ENCODE measurements around the gene SMYD2. TPM values are rescaled to one million over a fixed set of nuclear protein-coding genes. Genes with fewer than 3 reads are reported as not detected.

The SMYD2 gene
- total and polyA plus RNA-seq, 2 of the 8 experiments (the other 6 are each of a cell fraction or from before 2014, with no cell fraction given) = 3.0 to 5.2 TPM

DNA sequence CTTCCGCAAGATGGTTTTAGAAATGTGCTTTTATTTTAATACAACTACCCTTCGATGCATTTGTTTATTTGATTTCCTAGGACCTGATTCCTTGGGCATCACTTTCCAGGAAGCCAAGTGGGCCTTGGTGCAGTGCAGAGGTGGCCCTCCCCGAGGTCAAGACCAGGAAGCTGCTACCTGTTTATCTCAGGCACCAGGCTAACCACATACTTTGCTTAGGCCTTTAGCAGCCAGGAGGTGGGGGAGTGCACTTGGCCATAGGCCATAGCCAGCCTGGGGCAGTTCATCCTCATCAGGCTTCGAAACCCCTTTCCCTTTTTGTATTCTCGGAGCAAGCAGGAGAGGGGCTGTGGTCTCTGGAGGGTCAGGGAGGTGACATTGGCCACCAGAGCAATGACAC lies 45.4 kb downstream of the SMYD2 start:
- no peak for DNase-seq (ENCODE audit: low read depth in 1 of 2, low spot score in 2 of 2)
- Histone ChIP-seq H3K79me2 (ENCODE audit: control insufficient read depth in 1 of 2, insufficient read depth in 2 of 2, low read length in 2 of 2) (no peaks in the 10 kb centered on the region), H2BK20ac (ENCODE audit: low read length) (no peak overlapping the region), H2AFZ (ENCODE audit: low read length) (no peak overlapping the region), H3K9me3 (ENCODE audit: insufficient read depth in 2 of 2, low read depth in 1 of 2, low read length in 1 of 2) (no peaks in the 10 kb centered on the region), H3K4me2 (ENCODE audit: insufficient read depth in 1 of 2, low read depth in 2 of 2, low read length in 2 of 2) (no peak overlapping the region), H4K5ac (ENCODE audit: insufficient read length, low read depth, low read length) (no peak overlapping the region), H4K20me1 (replicated peaks in 1 of 2; ENCODE audit: control insufficient read depth in 1 of 2, insufficient read depth in 2 of 2, low read length in 2 of 2) (peaks cover 0 to 1% of the 10 kb centered on the region in 2 experiments), H2AK5ac (ENCODE audit: low read depth, low read length) (no peak overlapping the region), H3K14ac (ENCODE audit: insufficient read length) (no peak overlapping the region), H3K9ac (replicated peaks in 1 of 4; ENCODE audit: extremely low read depth in 1 of 4, low read depth in 3 of 4, low read length in 3 of 4) (no peak overlapping the region), H3K23me2 (ENCODE audit: low read depth, low read length) (no peaks in the 10 kb centered on the region), H2BK15ac (ENCODE audit: low read length) (no peak overlapping the region), H2BK120ac (replicated peaks; ENCODE audit: low read depth, low read length) (no peak overlapping the region), H3K56ac (replicated peaks; ENCODE audit: insufficient read length, low read depth, low read length) (no peak overlapping the region), H3K18ac (ENCODE audit: extremely low read depth, low read length) (no peak overlapping the region), H4K8ac (ENCODE audit: extremely low read depth, insufficient read depth, low read length) (no peak overlapping the region), H3K4ac (replicated peaks; ENCODE audit: insufficient read length, low read depth, low read length) (no peak overlapping the region), H4K91ac (replicated peaks; ENCODE audit: insufficient read length, low read length) (no peak overlapping the region), H3K23ac (ENCODE audit: insufficient read length) (no peak overlapping the region), H3K27me3 (replicated peaks in 1 of 4; ENCODE audit: control insufficient read depth in 3 of 4, extremely low read depth in 1 of 4, insufficient read depth in 3 of 4, low read length in 3 of 4) (no peaks in the 10 kb centered on the region), H3K79me1 (ENCODE audit: low read depth, low read length) (no peaks in the 10 kb centered on the region), H3K27ac (ENCODE audit: low read depth, low read length) (no peak overlapping the region), H3K4me1 (replicated peaks in 1 of 4; ENCODE audit: control insufficient read depth in 3 of 4, insufficient read depth in 4 of 4, low read length in 3 of 4) (no peaks in the 10 kb centered on the region; a peak in 1 of 7 replicates), H2BK5ac (ENCODE audit: low read depth, low read length) (no peak overlapping the region), H3K36me3 (ENCODE audit: control insufficient read depth in 2 of 4, insufficient read depth in 4 of 4, low read length in 3 of 4) (no peaks in the 10 kb centered on the region), H2BK12ac (ENCODE audit: low read depth, low read length) (no peak overlapping the region), H3K4me3 (ENCODE audit: extremely low read depth in 1 of 4, insufficient read depth in 2 of 4, low read depth in 3 of 4, low read length in 4 of 4) (no peak overlapping the region)
- WGBS, 2 experiments (ENCODE audit: extremely low coverage in 1 of 2, insufficient coverage in 1 of 2, insufficient read length in 1 of 2, insufficient replicate concordance in 2 of 2, low coverage in 1 of 2, low lambda C conversion rate in 2 of 2, missing lambda C conversion rate in 1 of 2) = 76% methylated on average over 5 of the region's 5 CpGs; no CpG with 5 or more reads in 1 of the 2 experiments
- ChIA-PET CTCF (ENCODE audit: partially characterized antibody) (interaction anchor here (0.9 to 19.1 kb wide), 20 partner anchors 10 to 348 kb away, joined by 3 to 610 read pairs (median 94); partner anchors contain the start of gene SMYD2), POLR2A (ENCODE audit: partially characterized antibody) (interaction anchor here (1.8 kb wide), 1 partner anchor 9 kb away, joined by 11 read pairs; no protein-coding TSS in a partner anchor)
- FAIRE-seq = no peak
- TF ChIP-seq SIN3A (conservative IDR thresholded peaks at IDR 0.05 in 1 of 2, IDR thresholded peaks at IDR 0.05 in 1 of 2; ENCODE audit: low read depth in 1 of 2, low read length in 2 of 2) = no peak
- TF ChIP-seq RAD21 (IDR thresholded peaks at IDR 0.05 in 1 of 2, conservative IDR thresholded peaks at IDR 0.05 in 1 of 2; ENCODE audit: low read depth in 2 of 2, low read length in 2 of 2) = peak in 1 of 2 experiments; percentile 19; a peak in 1 of 4 replicates

All from H1 (cell line).